Endothelial cell of umbilical vein (primary cell): ENCODE results near the gene PCGF5. TPM values are rescaled to one million over a fixed set of nuclear protein-coding genes. Genes with fewer than 3 reads are reported as not detected.
"Not testable (repeated sequence)": the region's sequence is repeated elsewhere in the genome, so short reads cannot be mapped to it uniquely, and the experiment has no call there.

Experiments used
- BruUV-seq: library from RNA; stranded (reverse); fragments of 400-500 nt; replicated peaks from 2 replicates; lab custom pipeline; 2021; lab: Mats Ljungman, UMichigan
- CTCF ChIA-PET: fragments of 300-600, 350-600 bp; sonication (Branson Sonifier 250); formaldehyde crosslinking; loops from one replicate; lab custom pipeline; 2021; ENCODE audit warnings: antibody characterized with exemption, inconsistent platforms; lab: Charles Lee
- POLR2A ChIA-PET: fragments of 300-600, 350-600 bp; sonication (Branson Sonifier 250); formaldehyde crosslinking; loops from one replicate; lab custom pipeline; 2021; ENCODE audit warnings: antibody characterized with exemption, inconsistent platforms; lab: Charles Lee
- DNase-seq: peaks from one replicate; pipeline ENCODE4 v3.0.0-alpha.2; 2011; ENCODE audit warnings: low read depth, low spot score
- FAIRE-seq: peaks from 2 replicates; lab custom pipeline; 2011; peaks lifted over from hg19 to GRCh38; lab: Jason Lieb, UNC
- H2AFZ ChIP-seq: 2 replicates; pipeline ENCODE4 v1.6.0; 2012; ENCODE audit warnings: low read depth, low read length, control low read depth, inconsistent platforms
- H3K27ac ChIP-seq: 2 replicates; pipeline ENCODE4 v1.5.1; 2011; ENCODE audit warnings: low read depth, mild to moderate bottlenecking, control low read depth, low read length, moderate library complexity; ENCODE audit not compliant: insufficient read depth
- H3K27me3 ChIP-seq, 2 experiments: 2 replicates each; pipeline versions ENCODE4 v1.6.0 to v1.6.1; 2011; ENCODE audit warnings: low read length in 2 of 2, mixed read lengths in 1 of 2; ENCODE audit not compliant: control insufficient read depth in 2 of 2, insufficient read depth in 2 of 2
- H3K36me3 ChIP-seq, 2 experiments: 2 replicates in 1 of 2; 3 replicates in 1 of 2; pipeline ENCODE4 v1.5.1; 2011; ENCODE audit warnings: low read length in 2 of 2, mild to moderate bottlenecking in 1 of 2, moderate library complexity in 1 of 2; ENCODE audit not compliant: control insufficient read depth in 2 of 2, insufficient read depth in 2 of 2; ENCODE audit errors: extremely low read depth in 1 of 2
- H3K4me1 ChIP-seq: 3 replicates; pipeline ENCODE4 v1.5.1; 2011; ENCODE audit warnings: mild to moderate bottlenecking, low read length; ENCODE audit not compliant: control insufficient read depth, insufficient read depth; ENCODE audit errors: extremely low read depth
- H3K4me2 ChIP-seq: 2 replicates; pipeline ENCODE4 v1.6.1; 2011; ENCODE audit warnings: low read length, control low read depth, mixed read lengths; ENCODE audit not compliant: insufficient read depth
- H3K4me3 ChIP-seq, 3 experiments: fragments of 200-600 bp in 1 of 3; sonication (generic), shearing (Covaris generic) in 1 of 3; replicated peaks in 1 of 3; 2 replicates each; pipeline ENCODE4 v1.5.1; 2011 to 2016; ENCODE audit warnings: control low read depth in 3 of 3, low read length in 3 of 3, mild to moderate bottlenecking in 2 of 3, inconsistent platforms in 1 of 3, low read depth in 1 of 3, moderate library complexity in 1 of 3; ENCODE audit not compliant: insufficient read depth in 1 of 3
- H3K79me2 ChIP-seq: 2 replicates; pipeline ENCODE4 v1.6.0; 2012; ENCODE audit warnings: low read length, inconsistent platforms; ENCODE audit not compliant: control insufficient read depth, insufficient read depth
- H3K9ac ChIP-seq: replicated peaks from 2 replicates; pipeline ENCODE3; 2011; ENCODE audit warnings: low read length, control low read depth; ENCODE audit not compliant: insufficient read depth; ENCODE audit errors: extremely low read depth
- H3K9me1 ChIP-seq: replicated peaks from 3 replicates; pipeline ENCODE4 v1.6.0; 2011; ENCODE audit warnings: mild to moderate bottlenecking, low read length; ENCODE audit not compliant: control insufficient read depth, insufficient read depth; ENCODE audit errors: extremely low read depth
- H3K9me3 ChIP-seq: replicated peaks from 2 replicates; pipeline ENCODE4 v1.5.1; 2012; ENCODE audit warnings: low read length, inconsistent platforms; ENCODE audit not compliant: control insufficient read depth, insufficient read depth
- H4K20me1 ChIP-seq: replicated peaks from 2 replicates; pipeline ENCODE3; 2011; ENCODE audit warnings: mild to moderate bottlenecking, low read length; ENCODE audit not compliant: control insufficient read depth, insufficient read depth; ENCODE audit errors: extremely low read depth
- MAX ChIP-seq: IDR thresholded peaks from 2 replicates; pipeline ENCODE4 v1.6.1; 2011; ENCODE audit not compliant: insufficient read depth, insufficient read length
- dilution Hi-C: fragments of 300-500 bp; cut with MboI; formaldehyde crosslinking; loops from one replicate; pipeline ENCODE4 v1.15.0; 2019; ENCODE audit warnings: low sequenced_read_pairs; ENCODE audit not compliant: extremely low pct_ligation_motif_present
- intact Hi-C: fragments of 100-400 bp; cut with micrococcal nuclease; formaldehyde crosslinking; loops from one replicate; pipeline ENCODE4 v1.10.0; 2022
- polyA plus RNA-seq, 4 experiments: library from polyadenylated mRNA; depleted of rRNA in 3 of 4; stranded (reverse) in 3 of 4; unstranded in 1 of 4; fragments of >200 nt; gene quantifications; 2 replicates each; pipeline versions ENCODE4 v1.2.1 to v1.2.3, GENCODE V29; 2011 to 2012; ENCODE audit warnings: missing spikeins in 1 of 4
- total RNA-seq: library from RNA; stranded (reverse); gene quantifications from 2 replicates; pipeline ENCODE4 v1.2.3, GENCODE V29; 2021

PCGF5 gene
- total and polyA plus RNA-seq, 2 donors (not counting 3 experiments of a cell fraction or from before 2014, with no cell fraction given), result 25.0 to 29.8 TPM

GRCh38 chr10:91299999-91300575, 79.6 kb downstream of the PCGF5 start:
- Histone ChIP-seq H3K4me1 (peaks cover 2% of the 10 kb centered on the region), H2AFZ (no peak overlapping the region), H3K9me1 (no peaks in the 10 kb centered on the region), H3K27me3 (no peaks in the 10 kb centered on the region), H4K20me1 (no peaks in the 10 kb centered on the region), H3K27ac (no peak overlapping the region), H3K4me3 (no peak overlapping the region), H3K4me2 (no peak overlapping the region), H3K36me3 (no peaks in the 10 kb centered on the region), H3K9ac (no peak overlapping the region), H3K79me2 (no peaks in the 10 kb centered on the region), H3K9me3 (no peaks in the 10 kb centered on the region)
- no peak for TF ChIP-seq MAX
- ChIA-PET CTCF (interaction anchor here (1.1 to 6.5 kb wide), 7 partner anchors 12 to 334 kb away, joined by 3 to 206 read pairs (median 12); partner anchors contain the start of gene PPP1R3C), POLR2A (no interaction called here)
- DNase-seq (no peak), FAIRE-seq (no peak)
- BruUV-seq, result no TSS peak
- dilution Hi-C loops (no loop called here), intact Hi-C loops (loop anchor here (5.0 kb wide), 1 partner anchor 192 kb away; no protein-coding TSS in a partner anchor)

DNA sequence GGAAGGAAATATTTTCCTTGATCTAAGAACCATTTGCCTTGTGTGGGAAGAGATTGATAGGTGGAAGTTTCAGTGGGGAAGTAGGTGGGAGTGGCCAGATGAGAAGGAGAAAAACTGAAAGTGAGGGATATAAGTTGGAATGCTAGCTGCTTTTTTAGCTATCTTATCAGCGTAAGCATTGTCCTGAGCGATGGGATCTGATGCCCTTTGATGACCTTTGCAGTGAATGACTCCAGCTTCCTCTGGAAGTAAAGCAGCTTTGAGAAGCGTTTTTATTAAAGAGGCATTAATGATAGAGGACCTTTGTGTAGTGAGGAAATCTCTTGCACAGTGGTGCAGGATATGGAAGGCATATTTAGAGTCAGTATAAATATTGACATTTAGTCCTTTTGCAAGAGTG, 82.5 kb downstream of the PCGF5 start:
- H3K9me1 ChIP-seq, H3K9me3 ChIP-seq, H3K36me3 ChIP-seq, POLR2A ChIA-PET, H3K27me3 ChIP-seq, intact Hi-C loops, DNase-seq, H3K4me3 ChIP-seq, H3K9ac ChIP-seq, H3K79me2 ChIP-seq, dilution Hi-C loops, BruUV-seq, H3K27ac ChIP-seq, H3K4me1 ChIP-seq, FAIRE-seq, H4K20me1 ChIP-seq, CTCF ChIA-PET, H2AFZ ChIP-seq, H3K4me2 ChIP-seq: not testable (repeated sequence)

DNA sequence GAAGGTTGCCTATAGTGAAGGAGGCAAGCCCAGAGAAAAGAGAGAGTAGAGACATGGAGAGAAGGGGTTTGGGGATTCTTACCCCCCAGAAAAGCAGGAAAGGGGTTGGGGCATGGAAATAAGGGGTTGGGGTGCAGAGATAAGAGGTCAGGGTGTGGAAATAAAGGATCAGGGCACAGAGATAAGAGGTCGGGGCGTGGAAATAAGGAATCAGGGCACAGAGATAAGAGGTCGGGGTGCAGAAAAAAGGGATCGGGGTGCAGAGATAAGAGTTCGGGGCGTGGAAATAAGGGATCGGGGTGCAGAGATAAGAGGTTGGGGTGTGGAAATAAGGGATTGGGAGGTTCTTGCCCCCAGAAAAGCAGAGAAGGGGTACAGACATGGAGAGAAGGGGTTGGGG, 85.5 kb downstream of the PCGF5 start:
- H3K4me1 ChIP-seq, intact Hi-C loops, H4K20me1 ChIP-seq, H3K36me3 ChIP-seq, H3K9ac ChIP-seq, dilution Hi-C loops, BruUV-seq, FAIRE-seq, H2AFZ ChIP-seq, H3K27ac ChIP-seq, H3K79me2 ChIP-seq, DNase-seq, H3K4me2 ChIP-seq, H3K4me3 ChIP-seq, POLR2A ChIA-PET, H3K27me3 ChIP-seq, CTCF ChIA-PET, H3K9me3 ChIP-seq, H3K9me1 ChIP-seq: not testable (repeated sequence)
